SU-DHL-6 (cell line): ENCODE measurements around the gene MEX3D.

Experiments used
- H2AFZ ChIP-seq: fragments of 200-600 bp; sonication (generic); 2 replicates; pipeline ENCODE4 v1.6.1; 2014; ENCODE audit warnings: low read depth, mild to moderate bottlenecking, moderate library complexity, mixed read lengths, antibody characterized with exemption, low read length; ENCODE audit not compliant: severe bottlenecking
- H3F3A ChIP-seq: fragments of 200-600 bp; shearing (Covaris generic); 2 replicates; pipeline ENCODE4 v1.6.0; 2016; ENCODE audit warnings: antibody characterized with exemption, mild to moderate bottlenecking; ENCODE audit not compliant: insufficient read depth
- H3K27ac ChIP-seq: fragments of 200-600 bp; sonication (generic); 2 replicates; pipeline ENCODE4 v1.5.1; 2016; ENCODE audit warnings: low read depth, mild to moderate bottlenecking, low read length, moderate library complexity, mixed read lengths
- H3K27me3 ChIP-seq: fragments of 200-600 bp; sonication (generic), shearing (Covaris generic); 2 replicates; pipeline ENCODE4 v1.6.0; 2014; ENCODE audit warnings: mild to moderate bottlenecking, low read length
- H3K36me3 ChIP-seq: fragments of 200-600 bp; sonication (generic); 2 replicates; pipeline ENCODE4 v1.6.1; 2014; ENCODE audit warnings: mild to moderate bottlenecking, low read length, mixed read lengths
- H3K4me2 ChIP-seq: fragments of 300-600, 200-600 bp; shearing (Covaris generic), sonication (generic); 2 replicates; pipeline ENCODE4 v1.6.0; 2014; ENCODE audit warnings: low read length, low read depth, mild to moderate bottlenecking; ENCODE audit not compliant: poor library complexity, severe bottlenecking
- H3K4me3 ChIP-seq: fragments of 200-600 bp; sonication (generic); 2 replicates; pipeline ENCODE4 v1.5.1; 2014; ENCODE audit warnings: antibody characterized with exemption, low read length, mild to moderate bottlenecking, mixed read lengths; ENCODE audit not compliant: insufficient read depth, poor library complexity, severe bottlenecking
- H3K79me2 ChIP-seq: fragments of 200-600 bp; sonication (generic); 2 replicates; pipeline ENCODE4 v1.6.1; 2014; ENCODE audit warnings: mild to moderate bottlenecking, low read length, moderate library complexity; ENCODE audit not compliant: insufficient read depth
- H3K9ac ChIP-seq: fragments of 200-600 bp; sonication (generic); 2 replicates; pipeline ENCODE4 v1.7.0; 2014; ENCODE audit warnings: mild to moderate bottlenecking, low read length
- H3K9me2 ChIP-seq: fragments of 200-600 bp; sonication (generic); replicated peaks from 2 replicates; pipeline ENCODE4 v1.6.1; 2014; ENCODE audit warnings: low read length; ENCODE audit not compliant: insufficient read depth
- H3K9me3 ChIP-seq: fragments of 200-600 bp; sonication (generic); 2 replicates; pipeline ENCODE4 v1.6.1; 2014; ENCODE audit warnings: low read length, mixed read lengths; ENCODE audit not compliant: insufficient read depth
- H4K20me1 ChIP-seq: fragments of 200-600 bp; sonication (generic); 2 replicates; pipeline ENCODE4 v1.6.1; 2014; ENCODE audit warnings: low read depth, mild to moderate bottlenecking, antibody characterized with exemption, low read length, moderate library complexity, mixed read lengths
- CTCF ChIP-seq: fragments of 200-600 bp; sonication (generic); IDR thresholded peaks from one replicate; pipeline ENCODE4 v1.5.1; 2017; ENCODE audit warnings: antibody characterized with exemption, mild to moderate bottlenecking, low read length, moderate library complexity; ENCODE audit not compliant: insufficient read depth, poor library complexity, severe bottlenecking
- EZH2phosphoT487 ChIP-seq: fragments of 200-600 bp; sonication (generic), shearing (Covaris generic); conservative IDR thresholded peaks from 2 replicates; pipeline ENCODE4 v1.6.1; 2018; ENCODE audit warnings: mild to moderate bottlenecking, antibody characterized with exemption, low read length, moderate library complexity, mixed read lengths

The MEX3D gene

GRCh38 chr19:1556390-1557070, 11.6 kb downstream of the MEX3D start:
- Histone ChIP-seq H3K4me2 (no peak overlapping the region), H3K79me2 (no peaks in the 10 kb centered on the region), H3K27me3 (no peaks in the 10 kb centered on the region), H3K9me2 (no peaks in the 10 kb centered on the region), H4K20me1 (no peaks in the 10 kb centered on the region), H3K4me3 (no peak overlapping the region), H3K9me3 (no peaks in the 10 kb centered on the region), H3F3A (no peaks in the 10 kb centered on the region), H3K27ac (no peak overlapping the region), H2AFZ (no peak overlapping the region), H3K9ac (no peak overlapping the region), H3K36me3 (no peaks in the 10 kb centered on the region)
- no peak for TF ChIP-seq CTCF
- TF ChIP-seq EZH2phosphoT487 = no peak

- Histone ChIP-seq H3K36me3 (no peaks in the 10 kb centered on the region), H3F3A (no peaks in the 10 kb centered on the region), H3K4me3 (no peak overlapping the region), H3K9ac (no peak overlapping the region), H3K27ac (no peak overlapping the region), H4K20me1 (no peaks in the 10 kb centered on the region), H3K4me2 (no peak overlapping the region), H3K79me2 (no peaks in the 10 kb centered on the region), H2AFZ (no peak overlapping the region), H3K9me2 (no peaks in the 10 kb centered on the region), H3K9me3 (no peaks in the 10 kb centered on the region), H3K27me3 (no peaks in the 10 kb centered on the region)
- no peak for TF ChIP-seq CTCF
- TF ChIP-seq EZH2phosphoT487 = no peak
Observed at GRCh38 chr19:1555487-1556389, 12.4 kb downstream of the MEX3D start.

GRCh38 chr19:1554968-1555367, 13.2 kb downstream of the MEX3D start:
- Histone ChIP-seq H3K36me3 (no peaks in the 10 kb centered on the region), H2AFZ (no peak overlapping the region), H3K27me3 (no peaks in the 10 kb centered on the region), H3K4me2 (no peak overlapping the region), H3K27ac (no peak overlapping the region), H3K4me3 (no peak overlapping the region), H3K9ac (no peak overlapping the region), H3K9me3 (no peaks in the 10 kb centered on the region), H3K79me2 (no peaks in the 10 kb centered on the region), H3F3A (no peaks in the 10 kb centered on the region), H3K9me2 (no peaks in the 10 kb centered on the region), H4K20me1 (no peaks in the 10 kb centered on the region)
- TF ChIP-seq EZH2phosphoT487 = no peak
- no peak for TF ChIP-seq CTCF
